ENCODE measurements around the gene DISP2.

DISP2 gene

DNA sequence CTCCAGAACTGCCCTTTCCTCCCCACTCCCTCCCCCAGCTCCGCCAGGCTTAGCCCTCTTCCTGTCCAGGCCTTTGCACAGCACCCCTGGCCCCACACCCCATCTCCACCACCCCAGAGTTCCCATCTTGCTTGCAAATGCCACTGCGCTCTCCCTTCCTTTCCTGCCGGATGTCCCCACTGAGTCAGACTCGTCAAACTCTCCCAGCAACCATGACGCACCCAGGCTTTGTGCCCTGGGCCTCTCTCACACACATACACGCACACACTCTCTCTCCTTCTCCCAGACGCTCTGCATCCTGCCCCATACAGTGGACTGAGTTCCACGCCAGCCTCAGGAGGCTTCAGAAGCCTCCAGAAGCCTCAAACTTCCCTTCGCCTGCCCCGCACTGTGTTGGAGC, 14.5 kb upstream of the DISP2 start:
- Histone ChIP-seq H3K4me3 (ENCODE audit: low read depth, low read length) (no peak overlapping the region), H3K27ac (no peak overlapping the region)
- DNase-seq = no peak

DNA sequence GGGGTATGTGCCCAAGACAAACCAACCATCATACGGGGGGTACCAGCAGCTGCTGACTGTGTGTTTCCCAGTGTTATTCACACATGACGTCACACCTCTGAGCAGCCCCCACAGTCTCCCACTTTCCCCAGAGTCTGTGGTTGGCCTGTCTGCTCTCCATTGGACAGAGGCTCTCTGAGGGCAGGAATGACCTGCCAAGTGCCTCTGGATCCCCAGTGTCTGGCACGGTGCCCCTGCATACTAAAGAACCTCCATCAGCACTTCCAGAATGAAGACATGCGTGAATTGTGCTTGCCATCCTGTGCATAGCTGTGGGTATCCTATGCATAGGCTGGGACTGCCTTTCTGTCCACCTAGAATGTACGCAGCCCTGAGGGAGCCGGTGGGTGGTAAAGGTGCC, 13.8 kb upstream of the DISP2 start:
- H3K9me3 ChIP-seq (ENCODE audit: severe bottlenecking) = no peaks in the 10 kb centered on the region

More for the DNA sequence above, 14.5 kb upstream of the DISP2 start:
- Histone ChIP-seq H3K27me3 (ENCODE audit: insufficient read depth, low read depth, severe bottlenecking) (no peaks in the 10 kb centered on the region), H3K9me3 (ENCODE audit: severe bottlenecking) (no peaks in the 10 kb centered on the region), H3K36me3 (no peaks in the 10 kb centered on the region)
- TF ChIP-seq, protein P1, sequence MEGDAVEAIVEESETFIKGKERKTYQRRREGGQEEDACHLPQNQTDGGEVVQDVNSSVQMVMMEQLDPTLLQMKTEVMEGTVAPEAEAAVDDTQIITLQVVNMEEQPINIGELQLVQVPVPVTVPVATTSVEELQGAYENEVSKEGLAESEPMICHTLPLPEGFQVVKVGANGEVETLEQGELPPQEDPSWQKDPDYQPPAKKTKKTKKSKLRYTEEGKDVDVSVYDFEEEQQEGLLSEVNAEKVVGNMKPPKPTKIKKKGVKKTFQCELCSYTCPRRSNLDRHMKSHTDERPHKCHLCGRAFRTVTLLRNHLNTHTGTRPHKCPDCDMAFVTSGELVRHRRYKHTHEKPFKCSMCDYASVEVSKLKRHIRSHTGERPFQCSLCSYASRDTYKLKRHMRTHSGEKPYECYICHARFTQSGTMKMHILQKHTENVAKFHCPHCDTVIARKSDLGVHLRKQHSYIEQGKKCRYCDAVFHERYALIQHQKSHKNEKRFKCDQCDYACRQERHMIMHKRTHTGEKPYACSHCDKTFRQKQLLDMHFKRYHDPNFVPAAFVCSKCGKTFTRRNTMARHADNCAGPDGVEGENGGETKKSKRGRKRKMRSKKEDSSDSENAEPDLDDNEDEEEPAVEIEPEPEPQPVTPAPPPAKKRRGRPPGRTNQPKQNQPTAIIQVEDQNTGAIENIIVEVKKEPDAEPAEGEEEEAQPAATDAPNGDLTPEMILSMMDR (IDR thresholded peaks at IDR 0.05; ENCODE audit: low read depth, low read length) = no peak

DNA sequence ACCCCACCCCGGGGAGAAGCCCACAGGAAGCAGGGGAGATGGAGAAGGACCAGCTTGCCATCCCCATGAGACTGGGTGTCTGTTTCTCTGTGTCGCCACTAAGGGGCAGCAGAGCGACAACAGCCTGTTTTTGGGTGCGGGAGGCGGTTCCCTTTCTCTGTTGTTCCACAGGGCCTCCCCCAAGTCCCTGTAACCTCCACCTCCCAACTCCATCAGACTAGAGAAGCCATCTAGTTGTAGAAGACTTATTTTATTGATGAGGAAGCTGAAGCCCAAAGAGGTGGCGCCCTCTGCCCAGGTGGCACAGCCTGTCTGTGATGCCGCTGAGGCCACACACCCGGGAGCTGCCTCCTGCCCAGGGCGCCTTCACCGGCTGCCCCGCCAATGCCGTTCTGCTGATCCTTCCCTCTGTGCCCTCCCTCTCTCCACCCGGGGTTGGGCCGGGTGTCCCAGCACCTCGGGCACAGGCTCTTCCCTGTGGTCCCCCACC, 13.3 kb upstream of the DISP2 start:
- TF ChIP-seq, protein P1 (IDR thresholded peaks at IDR 0.05; ENCODE audit: low read depth, low read length) = peak; percentile 91
- Histone ChIP-seq H3K27ac (no peak overlapping the region), H3K36me3 (no peaks in the 10 kb centered on the region), H3K4me3 (ENCODE audit: low read depth, low read length) (no peak overlapping the region), H3K9me3 (ENCODE audit: severe bottlenecking) (no peaks in the 10 kb centered on the region), H3K27me3 (ENCODE audit: insufficient read depth, low read depth, severe bottlenecking) (no peaks in the 10 kb centered on the region)
- peak; percentile 72 for DNase-seq

More for the DNA sequence above, 13.8 kb upstream of the DISP2 start:
- no peaks in the 10 kb centered on the region for H3K36me3 ChIP-seq
- H3K4me3 ChIP-seq (ENCODE audit: low read depth, low read length) = no peak overlapping the region
- DNase-seq = no peak
- H3K27ac ChIP-seq = no peak overlapping the region
- TF ChIP-seq, protein P1 (IDR thresholded peaks at IDR 0.05; ENCODE audit: low read depth, low read length) = no peak
- no peaks in the 10 kb centered on the region for H3K27me3 ChIP-seq (ENCODE audit: insufficient read depth, low read depth, severe bottlenecking)

DNA sequence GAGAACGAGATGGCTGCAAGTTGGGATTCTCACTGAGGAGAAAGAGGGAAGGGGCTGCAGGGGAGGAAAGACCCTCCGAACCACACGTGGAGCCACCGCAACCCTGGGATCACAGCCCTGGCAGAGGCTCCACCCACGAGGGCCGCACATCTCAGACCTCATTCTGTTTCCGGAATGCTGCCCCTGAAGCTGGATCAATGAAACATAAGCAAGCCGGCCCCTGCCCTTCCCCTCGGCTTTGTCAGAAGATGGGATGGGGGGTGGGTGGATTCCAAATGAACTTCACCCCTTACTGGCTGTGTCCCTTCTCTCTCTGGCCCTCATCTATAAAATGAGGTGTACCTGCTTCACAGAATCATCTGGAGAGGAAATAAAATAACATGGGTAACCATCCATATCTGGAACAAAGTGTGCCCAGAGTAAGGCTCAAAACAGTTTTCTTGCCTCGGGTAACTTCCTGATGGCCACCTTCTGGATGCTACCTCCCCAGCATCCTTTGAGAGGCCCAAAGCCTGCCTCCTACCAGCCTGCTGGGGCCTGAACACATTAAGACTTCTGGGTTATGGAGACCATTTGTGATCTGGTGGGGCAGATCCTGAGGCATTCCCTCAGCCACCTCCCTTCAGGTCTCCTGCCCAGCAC, 12.7 kb upstream of the DISP2 start:
- Histone ChIP-seq H3K4me3 (ENCODE audit: low read depth, low read length) (no peak overlapping the region), H3K9me3 (ENCODE audit: severe bottlenecking) (no peaks in the 10 kb centered on the region), H3K27me3 (ENCODE audit: insufficient read depth, low read depth, severe bottlenecking) (no peaks in the 10 kb centered on the region), H3K27ac (no peak overlapping the region), H3K36me3 (no peaks in the 10 kb centered on the region)
- TF ChIP-seq, protein P1 (IDR thresholded peaks at IDR 0.05; ENCODE audit: low read depth, low read length) = no peak
- DNase-seq = no peak

DNA sequence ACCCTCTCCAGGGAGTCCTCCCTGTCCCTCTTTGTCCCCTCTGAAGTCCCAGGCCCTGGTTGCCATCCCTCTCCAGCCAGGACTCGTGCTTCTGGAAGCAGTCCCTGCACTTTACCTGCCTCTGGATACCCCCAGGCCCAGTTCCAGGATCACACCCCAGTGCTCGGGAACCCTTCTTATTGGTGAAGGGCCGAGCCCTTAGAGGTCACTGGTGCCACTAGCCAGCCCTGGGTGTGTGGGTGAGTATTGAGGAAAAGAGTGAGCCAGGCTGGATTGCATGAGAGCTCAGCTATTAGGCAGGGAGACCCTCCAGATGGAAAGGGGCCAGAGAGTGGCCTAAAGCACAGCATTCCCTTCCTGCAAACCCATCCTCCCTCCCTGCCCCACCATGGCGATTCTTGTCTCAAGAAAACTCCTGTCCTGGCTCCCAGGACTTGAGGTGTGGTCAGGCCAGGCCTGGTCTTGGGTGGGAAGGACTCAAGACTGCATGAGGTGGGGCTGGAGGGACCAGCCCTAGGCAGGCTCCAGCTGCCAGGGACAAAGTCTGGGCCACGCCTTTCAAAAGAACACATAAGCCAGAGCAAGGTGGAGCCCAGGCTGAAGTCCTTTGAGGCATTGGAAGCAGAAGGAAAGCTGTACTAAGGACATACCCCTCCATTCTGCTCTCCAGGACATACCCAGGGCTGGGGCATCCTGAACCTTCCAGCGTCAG, 12.0 kb upstream of the DISP2 start:
- Histone ChIP-seq H3K27me3 (ENCODE audit: insufficient read depth, low read depth, severe bottlenecking) (no peaks in the 10 kb centered on the region), H3K27ac (no peak overlapping the region), H3K9me3 (ENCODE audit: severe bottlenecking) (no peaks in the 10 kb centered on the region), H3K36me3 (no peaks in the 10 kb centered on the region), H3K4me3 (ENCODE audit: low read depth, low read length) (no peak overlapping the region)
- TF ChIP-seq, protein P1 (IDR thresholded peaks at IDR 0.05; ENCODE audit: low read depth, low read length) = no peak
- no peak for DNase-seq
